Inflammatory macrophage (primary cell): Measurements from ENCODE around the gene DLG5.

Experiments used
- DNase-seq, 2 donors: peaks; one replicate each; pipeline ENCODE4 v3.0.0-alpha.2; 2020 to 2022

The DLG5 gene

GRCh38 chr10:77887631-77888355 lies 38.8 kb downstream of the DLG5 start:
- DNase-seq = no peak

DNA sequence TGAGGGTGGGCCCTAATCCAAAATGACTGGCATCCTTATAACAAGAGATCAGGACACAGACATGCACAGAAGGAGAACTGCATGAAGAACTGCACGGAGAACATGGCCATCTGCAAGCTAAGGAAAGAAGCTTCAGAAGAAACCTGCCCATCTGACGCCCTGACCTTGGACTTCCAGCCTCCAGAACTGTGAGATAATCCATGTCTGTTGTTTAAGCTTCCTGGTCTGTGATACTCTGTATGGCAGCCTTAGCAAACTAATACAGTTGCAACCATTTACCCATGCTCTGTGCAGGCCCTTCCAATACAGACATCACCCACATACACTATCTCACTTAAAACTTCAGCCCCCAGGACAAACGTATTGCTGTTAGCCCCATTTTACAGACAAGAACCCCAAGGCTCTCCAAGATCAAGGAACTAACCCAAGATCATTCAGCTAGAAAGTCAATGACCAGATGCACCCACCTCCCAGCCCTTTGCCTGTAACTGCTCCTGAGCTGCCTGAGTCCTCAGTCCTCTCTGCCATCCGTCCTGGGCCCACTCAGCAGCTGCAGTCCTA lies 39.7 kb downstream of the DLG5 start:
- no peak for DNase-seq

DNA sequence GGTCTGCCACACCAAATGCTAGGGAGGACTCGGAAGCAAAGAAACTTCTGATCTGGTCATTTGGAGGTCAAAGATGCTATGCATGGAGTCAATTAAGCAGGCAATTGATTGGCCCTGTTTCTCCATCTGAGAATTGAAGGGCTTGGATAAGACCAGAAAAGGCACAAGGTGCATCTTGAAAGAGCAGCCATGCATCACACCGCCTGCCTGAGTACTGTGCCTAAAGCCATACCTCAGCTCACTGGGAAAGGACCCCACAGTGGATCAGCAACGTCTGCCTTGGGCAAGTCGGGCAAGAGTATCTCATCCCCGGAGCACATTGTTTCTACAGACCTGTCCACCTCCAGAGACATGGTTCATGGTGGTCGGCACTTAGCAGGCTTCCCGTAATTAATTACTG lies 42.4 kb downstream of the DLG5 start:
- no peak for DNase-seq

DNA sequence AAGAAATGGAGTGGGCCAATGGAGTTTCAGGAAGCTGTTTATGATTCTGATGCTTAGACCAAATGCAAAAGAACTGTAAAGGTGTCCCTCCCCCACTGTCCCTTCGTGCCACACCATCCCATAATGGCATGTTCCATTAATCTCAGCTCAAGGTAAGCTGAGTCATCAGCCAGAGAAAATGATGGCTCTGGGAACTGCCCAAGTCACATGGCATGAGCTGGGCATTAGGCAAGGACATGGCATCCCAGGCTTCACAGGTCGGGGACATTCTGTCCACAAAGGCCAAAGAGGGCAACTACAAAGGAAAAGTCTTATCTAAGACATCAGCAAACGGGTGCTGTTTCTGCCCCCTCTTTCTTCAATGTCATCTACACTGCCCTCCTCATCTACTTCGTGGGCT lies 44.9 kb downstream of the DLG5 start:
- DNase-seq = no peak

GRCh38 chr10:77881222-77881621 lies 45.3 kb downstream of the DLG5 start:
- DNase-seq = no peak

DNA sequence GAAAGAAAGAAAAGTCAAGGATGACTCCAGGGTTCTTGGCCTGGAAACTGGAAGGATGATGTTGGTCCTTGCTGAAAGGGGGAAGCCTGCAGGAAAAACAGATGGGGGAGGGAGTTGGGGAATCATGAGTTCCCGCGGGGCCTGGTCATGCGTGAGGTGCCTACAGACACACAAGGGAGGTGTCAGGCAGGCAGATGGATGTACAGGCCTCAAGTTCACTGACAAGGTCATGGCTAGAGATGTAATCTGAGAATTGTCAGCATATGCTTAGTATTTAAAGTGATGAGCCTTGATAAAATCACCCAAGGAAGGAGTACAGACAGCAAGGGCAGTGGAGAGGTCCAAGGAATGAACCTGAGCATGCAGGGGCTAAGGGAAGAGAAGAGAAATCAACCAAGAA lies 46.8 kb downstream of the DLG5 start:
- DNase-seq = no peak

GRCh38 chr10:77879065-77879464 lies 47.5 kb downstream of the DLG5 start:
- DNase-seq = no peak

DNA sequence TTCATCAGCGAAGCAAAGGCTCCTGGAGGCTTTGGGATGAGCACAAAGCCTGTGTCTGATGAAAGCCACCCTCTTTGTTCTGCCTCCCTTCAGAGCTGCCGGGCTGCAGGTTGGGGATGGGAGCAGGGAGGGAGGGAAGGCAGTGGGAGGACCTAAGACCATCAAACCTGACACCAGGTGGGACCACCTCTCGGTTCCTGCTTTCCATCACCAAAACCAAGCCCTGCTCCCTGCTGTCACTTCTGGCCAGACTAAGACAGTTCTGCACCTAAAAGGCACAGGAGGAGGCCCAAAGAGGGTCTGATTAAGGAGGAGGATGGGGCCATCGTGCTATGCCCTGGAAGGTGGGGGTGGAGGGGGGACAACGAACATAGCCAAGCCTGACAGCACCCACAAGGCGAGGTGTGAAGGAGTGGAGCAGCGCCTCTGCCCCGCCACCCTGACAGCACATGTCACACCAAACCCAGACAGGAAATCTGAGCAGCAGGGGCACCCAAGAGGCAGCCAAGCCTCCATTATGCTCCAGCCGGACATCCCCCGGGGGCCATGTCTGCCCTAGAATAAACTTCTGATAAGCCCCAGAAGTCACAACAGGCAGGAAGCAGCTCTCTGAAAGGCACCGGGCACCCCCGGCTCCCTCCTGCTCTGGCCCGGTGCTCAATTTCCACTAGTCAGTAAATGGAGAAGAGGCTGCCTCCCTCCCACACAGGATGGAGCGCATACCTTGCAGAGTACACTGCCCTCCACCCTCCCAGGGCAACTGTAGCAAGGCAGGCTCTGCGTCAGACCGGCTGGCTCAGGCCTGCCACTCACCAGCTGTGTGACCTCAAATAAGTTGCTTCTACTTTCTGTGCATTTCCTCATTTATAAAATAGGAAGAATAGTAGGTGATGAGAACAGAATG lies 48.9 kb downstream of the DLG5 start:
- DNase-seq = peak; percentile 22 to 37

- DNase-seq = no peak
These were observed 50.8 kb downstream of the DLG5 start for GRCh38 chr10:77875730-77876129.

GRCh38 chr10:77874872-77875271 lies 51.7 kb downstream of the DLG5 start:
- no peak for DNase-seq

GRCh38 chr10:77873536-77874380 lies 52.8 kb downstream of the DLG5 start:
- no peak for DNase-seq

DNA sequence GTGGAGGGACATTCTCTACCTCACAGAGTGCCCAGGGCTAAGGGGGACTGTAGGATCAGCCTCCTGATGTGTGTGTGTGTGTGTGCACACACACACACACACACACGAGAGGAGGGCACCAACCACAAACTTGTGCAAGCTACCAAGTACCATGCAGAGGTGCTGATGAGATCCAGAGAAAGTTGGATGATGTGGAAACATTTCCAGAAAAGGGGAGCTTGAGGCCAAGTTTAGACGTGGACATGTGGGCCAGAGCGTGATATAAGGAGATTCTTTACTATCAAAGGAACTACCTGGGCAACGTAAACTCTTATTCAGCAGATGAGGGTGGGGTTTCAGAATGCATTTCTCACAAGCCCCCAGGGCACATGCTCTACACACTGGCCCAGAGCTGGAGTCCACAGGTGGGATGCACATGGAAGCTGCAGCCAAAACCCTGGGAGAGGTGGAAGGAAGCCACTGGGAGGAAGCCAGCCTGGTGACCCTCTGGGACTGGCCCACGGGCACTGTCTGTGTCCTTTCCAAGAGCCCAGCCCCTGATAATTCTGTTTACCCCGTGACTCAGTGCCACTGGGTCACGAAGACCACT lies 53.5 kb downstream of the DLG5 start:
- no peak for DNase-seq

GRCh38 chr10:77872151-77872946 lies 54.2 kb downstream of the DLG5 start:
- no peak for DNase-seq

GRCh38 chr10:77869626-77870420 lies 56.7 kb downstream of the DLG5 start:
- DNase-seq = no peak

DNA sequence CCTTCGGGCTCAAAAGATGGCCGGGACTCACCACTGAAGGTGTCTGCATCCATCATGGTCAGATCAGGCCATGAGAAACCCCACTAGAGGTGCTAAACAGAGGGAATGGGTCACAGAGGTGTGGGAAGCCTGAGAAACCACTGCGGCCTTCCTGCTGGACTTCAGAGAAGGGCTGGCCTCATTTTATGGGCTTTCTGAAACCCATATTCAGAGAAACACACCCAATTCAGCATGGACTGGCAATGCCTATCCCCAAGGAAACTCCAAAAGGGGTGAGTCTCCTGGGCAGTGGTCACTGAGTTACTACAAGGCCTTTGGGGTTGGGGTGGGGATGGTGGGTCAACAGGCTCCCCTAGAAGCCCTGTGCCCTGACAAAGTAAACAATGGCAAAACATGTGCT lies 58.0 kb downstream of the DLG5 start:
- no peak for DNase-seq

DNA sequence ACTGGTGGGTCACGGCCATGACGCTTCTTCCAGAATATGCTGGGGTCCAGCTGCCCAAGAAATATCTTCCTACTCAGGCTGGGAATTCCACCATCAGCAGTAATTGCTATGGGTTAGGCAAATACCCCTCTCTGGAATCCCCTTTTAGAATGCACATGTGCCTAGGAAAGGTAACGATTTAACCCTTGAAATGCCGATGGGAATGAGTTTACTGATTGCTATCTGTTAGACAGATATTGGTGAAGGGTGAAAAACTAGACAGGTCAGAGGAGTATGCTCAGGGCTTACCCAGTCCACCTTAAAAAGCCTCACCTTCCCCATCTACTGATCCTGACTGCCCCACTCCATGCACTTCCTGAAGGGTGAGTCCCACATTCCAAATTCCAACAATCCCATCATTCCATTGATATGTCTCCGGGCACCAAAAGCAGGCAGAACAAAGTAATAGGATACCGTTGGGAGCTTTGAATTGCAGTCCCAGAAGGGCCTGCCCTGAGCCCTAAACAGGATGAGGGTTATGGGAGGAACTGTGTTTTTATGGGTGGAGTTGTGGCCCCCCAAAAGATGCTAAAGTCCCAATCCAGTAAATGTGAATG lies 59.3 kb downstream of the DLG5 start:
- no peak for DNase-seq

- DNase-seq = no peak
These were observed 60.0 kb downstream of the DLG5 start for GRCh38 chr10:77866598-77866997.

DNA sequence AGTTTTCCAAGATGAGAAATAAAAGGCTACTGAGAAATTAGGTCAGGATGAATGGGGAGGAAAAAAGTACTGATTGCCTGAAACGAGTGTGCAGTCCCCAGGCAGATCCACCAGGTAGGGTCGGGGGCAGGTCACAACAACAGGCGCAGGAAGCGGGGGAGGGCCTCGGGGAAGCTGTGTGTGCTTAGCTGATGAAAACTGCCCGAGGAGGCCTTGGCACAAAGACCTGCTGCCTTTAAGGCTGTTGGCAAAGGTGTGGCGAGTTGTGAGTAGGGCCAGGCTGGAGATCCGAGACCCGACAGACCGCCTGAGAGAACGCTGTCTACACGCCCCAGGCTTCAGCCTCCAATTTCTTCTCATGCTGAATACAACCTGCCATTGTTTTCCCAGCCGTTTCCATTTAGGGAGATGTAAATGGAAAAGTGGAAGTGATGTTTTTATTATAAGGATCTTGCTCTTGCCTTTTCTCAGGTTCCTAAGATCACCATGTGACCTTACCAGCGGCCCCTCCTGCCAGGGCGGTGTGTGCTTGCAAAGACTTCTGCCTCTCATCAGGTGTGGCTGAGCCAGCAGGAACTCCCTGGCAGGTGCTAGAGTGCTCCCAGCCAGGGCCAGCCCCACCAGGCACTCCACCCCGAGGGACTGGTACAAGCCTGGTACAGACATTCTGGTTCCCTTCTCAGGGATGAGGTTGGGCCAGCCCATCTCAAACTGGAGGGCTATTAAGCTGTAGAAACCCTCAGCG lies 60.8 kb downstream of the DLG5 start:
- DNase-seq = no peak

DNA sequence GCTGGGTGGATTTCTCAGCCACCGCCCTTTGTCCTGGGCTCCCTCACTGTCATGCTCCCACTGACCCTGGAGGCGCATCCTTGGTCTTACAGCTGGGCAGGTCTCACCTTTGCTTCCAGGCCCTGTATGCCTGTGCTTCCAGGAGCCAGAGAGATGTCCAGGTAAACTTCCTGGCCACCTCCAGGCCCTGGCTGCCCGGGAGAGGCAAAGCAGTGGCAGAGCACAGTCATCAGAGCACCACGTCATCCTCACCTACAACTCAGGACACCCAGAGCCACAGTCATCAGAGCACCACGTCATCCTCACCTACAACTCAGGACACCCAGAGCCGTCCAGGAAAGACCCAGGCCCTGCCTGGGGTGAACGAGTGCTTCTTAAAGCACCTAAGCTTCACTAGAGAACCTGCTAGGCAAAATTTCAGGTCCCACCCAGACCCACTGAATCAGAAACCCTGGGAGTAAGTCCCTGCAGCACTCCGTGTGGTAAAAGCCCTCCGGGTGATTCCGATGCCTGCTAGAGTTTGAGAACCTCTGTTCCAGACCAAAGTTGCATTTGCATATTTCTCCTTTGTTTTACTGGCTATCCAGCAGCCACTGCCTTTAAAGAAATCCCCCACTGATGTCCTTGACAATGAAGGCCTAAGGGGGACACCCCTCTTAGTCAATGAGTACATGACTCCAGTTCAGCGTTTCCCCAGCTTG lies 62.3 kb downstream of the DLG5 start:
- DNase-seq = no peak
